HepG2 (cell line): ENCODE results near the gene DNAJB6. TPM values are rescaled to one million over a fixed set of nuclear protein-coding genes. Genes with fewer than 3 reads are reported as not detected.

Experiments
- ATAC-seq: fragments of 200-7000 bp; cut with Tn5 transposase; 3 replicates; pipeline ENCODE4 v1.9.1; 2020; ENCODE audit warnings: mild to moderate bottlenecking, moderate library complexity
- BruUV-seq: library from RNA; stranded (reverse); fragments of 400-500 nt; replicated peaks from 2 replicates; lab custom pipeline; 2021; lab: Mats Ljungman, UMichigan
- CTCF ChIA-PET: fragments of 300-600 bp; formaldehyde crosslinking; extraction: SDS; loops from one replicate; lab custom pipeline; 2021; ENCODE audit warnings: low total read pairs, inconsistent platforms, low intra/inter-chr PET ratio; lab: Yijun Ruan, JAX
- POLR2A ChIA-PET: fragments of 350-600 bp; sonication (Branson Sonifier 250); formaldehyde crosslinking; loops from one replicate; lab custom pipeline; 2020; ENCODE audit warnings: antibody characterized with exemption, inconsistent platforms; lab: Yijun Ruan, JAX
- DNase-seq: peaks from one replicate; pipeline ENCODE4 v3.0.0-alpha.2; 2015; ENCODE audit warnings: low spot score
- FAIRE-seq: peaks from 3 replicates; lab custom pipeline; 2011; peaks lifted over from hg19 to GRCh38; lab: Jason Lieb, UNC
- H2AFZ ChIP-seq: one replicate; pipeline ENCODE4 v1.6.1; 2011; ENCODE audit warnings: low read length, inconsistent platforms
- H3K27ac ChIP-seq: fragments of 300-600 bp; 3 replicates; pipeline ENCODE4 v1.8.0; 2011; ENCODE audit warnings: mixed run types, mild to moderate bottlenecking, mixed read lengths, low read length, inconsistent platforms; ENCODE audit not compliant: insufficient read depth; ENCODE audit errors: extremely low read length
- H3K27me3 ChIP-seq, 2 experiments: fragments of 200-600 bp in 1 of 2; 2 replicates in 1 of 2; 3 replicates in 1 of 2; pipeline versions ENCODE4 v1.6.0 to v1.8.0; 2011; ENCODE audit warnings: low read length in 2 of 2, mild to moderate bottlenecking in 2 of 2, moderate library complexity in 2 of 2, inconsistent platforms in 1 of 2; ENCODE audit not compliant: insufficient read depth in 2 of 2, control insufficient read depth in 1 of 2
- H3K36me3 ChIP-seq, 2 experiments: fragments of 200-600 bp in 1 of 2; replicated peaks in 1 of 2; 2 replicates in 1 of 2; 3 replicates in 1 of 2; pipeline versions ENCODE4 v1.5.1 to v1.8.0; 2011; ENCODE audit warnings: low read length in 2 of 2, inconsistent platforms in 1 of 2; ENCODE audit not compliant: insufficient read depth in 2 of 2, control insufficient read depth in 1 of 2
- H3K4me1 ChIP-seq: 2 replicates; pipeline ENCODE4 v1.5.1; 2012; ENCODE audit warnings: low read length, inconsistent platforms; ENCODE audit not compliant: insufficient read depth
- H3K4me2 ChIP-seq: 2 replicates; pipeline ENCODE4 v1.6.0; 2011; ENCODE audit warnings: low read depth, low read length, inconsistent platforms
- H3K4me3 ChIP-seq, 3 experiments: fragments of 200-600 bp in 1 of 3; sonication (generic), shearing (Covaris generic) in 1 of 3; replicated peaks in 1 of 3; 2 replicates each; pipeline ENCODE4 v1.5.1; 2011 to 2016; ENCODE audit warnings: low read length in 3 of 3, inconsistent platforms in 2 of 3, low read depth in 2 of 3, mild to moderate bottlenecking in 2 of 3, control low read depth in 1 of 3, mixed read lengths in 1 of 3; ENCODE audit not compliant: insufficient read depth in 1 of 3
- H3K79me2 ChIP-seq: one replicate; pipeline ENCODE4 v1.6.1; 2011; ENCODE audit warnings: low read length, inconsistent platforms; ENCODE audit not compliant: insufficient read depth
- H3K9ac ChIP-seq: 2 replicates; pipeline ENCODE4 v1.6.0; 2011; ENCODE audit warnings: mild to moderate bottlenecking, low read depth, low read length, inconsistent platforms; ENCODE audit not compliant: insufficient read depth
- H3K9me3 ChIP-seq: 2 replicates; pipeline ENCODE4 v1.5.1; 2012; ENCODE audit warnings: mild to moderate bottlenecking, low read length
- H4K20me1 ChIP-seq: 2 replicates; pipeline ENCODE4 v1.6.0; 2011; ENCODE audit warnings: inconsistent platforms, mild to moderate bottlenecking, low read length, moderate library complexity; ENCODE audit not compliant: insufficient read depth
- DPF2 ChIP-seq: sonication (generic); formaldehyde crosslinking; IDR thresholded peaks from 2 replicates; pipeline ENCODE4 v1.4.0; 2020; ENCODE audit warnings: mild to moderate bottlenecking, low read depth, missing genetic modification reagents, borderline replicate concordance
- HMG20A ChIP-seq: IDR thresholded peaks from 2 replicates; pipeline ENCODE4 v1.6.1; 2016; ENCODE audit warnings: borderline replicate concordance
- HOXA3 ChIP-seq: sonication (generic); formaldehyde crosslinking; IDR thresholded peaks from 2 replicates; pipeline ENCODE4 v1.5.0; 2020; ENCODE audit warnings: missing genetic modification reagents
- HOXA9 ChIP-seq: sonication (generic); formaldehyde crosslinking; IDR thresholded peaks from 2 replicates; pipeline ENCODE4 v1.8.1; 2022; ENCODE audit warnings: missing genetic modification reagents, mild to moderate bottlenecking, moderate library complexity, borderline replicate concordance
- MYC ChIP-seq: sonication (generic); formaldehyde crosslinking; IDR thresholded peaks from 2 replicates; pipeline ENCODE4 v1.9.0; 2021; ENCODE audit warnings: missing genetic modification reagents, borderline replicate concordance
- PCBP1 ChIP-seq: fragments of 200-400 bp; formaldehyde crosslinking; IDR thresholded peaks from 2 replicates; pipeline ENCODE4 v1.6.1; 2017; ENCODE audit warnings: mild to moderate bottlenecking, low read depth, low read length, borderline replicate concordance
- RORA ChIP-seq: sonication (generic); formaldehyde crosslinking; IDR thresholded peaks from 2 replicates; pipeline ENCODE4 v1.5.0; 2020; ENCODE audit warnings: mild to moderate bottlenecking, missing genetic modification reagents, moderate library complexity
- SIX1 ChIP-seq: sonication (generic); formaldehyde crosslinking; IDR thresholded peaks from 2 replicates; pipeline ENCODE4 v1.4.0; 2020; ENCODE audit warnings: missing genetic modification reagents, borderline replicate concordance
- SMC3 ChIP-seq: IDR thresholded peaks from 2 replicates; pipeline ENCODE4 v1.6.1; 2011; ENCODE audit warnings: low read length, improper control_type of control experiment
- SP5 ChIP-seq: IDR thresholded peaks from 2 replicates; pipeline ENCODE4 v1.6.1; 2016; ENCODE audit warnings: low read depth, borderline replicate concordance
- ZBTB26 ChIP-seq: IDR thresholded peaks from 2 replicates; pipeline ENCODE4 v1.6.1; 2016; ENCODE audit warnings: missing compliant biosample characterization, missing genetic modification reagents, borderline replicate concordance
- ZNF12 ChIP-seq: sonication (generic); formaldehyde crosslinking; IDR thresholded peaks from 2 replicates; pipeline ENCODE4 v1.5.0; 2020; ENCODE audit warnings: missing genetic modification reagents
- ZNF263 ChIP-seq: sonication (generic); formaldehyde crosslinking; IDR thresholded peaks from 2 replicates; pipeline ENCODE4 v1.4.0; 2020; ENCODE audit warnings: missing genetic modification reagents
- ZNF326 ChIP-seq: sonication (generic); formaldehyde crosslinking; IDR thresholded peaks from 2 replicates; pipeline ENCODE4 v1.4.0; 2020; ENCODE audit warnings: missing genetic modification reagents, borderline replicate concordance
- ZNF619 ChIP-seq: sonication (generic); formaldehyde crosslinking; IDR thresholded peaks from 2 replicates; pipeline ENCODE4 v1.4.0; 2020; ENCODE audit warnings: mild to moderate bottlenecking, missing genetic modification reagents
- ZNF790 ChIP-seq: sonication (generic); formaldehyde crosslinking; IDR thresholded peaks from 2 replicates; pipeline ENCODE4 v1.8.0; 2022; ENCODE audit warnings: missing genetic modification reagents, mild to moderate bottlenecking, borderline replicate concordance
- WGBS: methylation state at CpG from one replicate; pipeline ENCODE4 v1.1.6; 2017; ENCODE audit warnings: low lambda C conversion rate; 5-methylcytosine and 5-hydroxymethylcytosine counted together
- in situ Hi-C: cut with HindIII; loops from 2 replicates; pipeline ENCODE4 v1.10.0; 2017; ENCODE audit warnings: low pct_unique_long_range_greater_than_20kb; ENCODE audit not compliant: extremely low pct_ligation_motif_present
- intact Hi-C: fragments of 100-400 bp; cut with micrococcal nuclease; formaldehyde crosslinking; loops from one replicate; pipeline ENCODE4 v1.10.0; 2022; ENCODE audit not compliant: unreplicated experiment
- polyA plus RNA-seq, 8 experiments: library from polyadenylated mRNA; depleted of rRNA in 3 of 8; stranded (reverse) in 7 of 8; unstranded in 1 of 8; fragments of >200 nt; fragmentation: Illumina TruSeq in 4 of 8; extraction: Trizol in 4 of 8; gene quantifications; 2 replicates each; pipeline versions ENCODE4 v1.2.1 to v1.2.3, GENCODE V29; 2011 to 2016; ENCODE audit warnings: low read depth in 4 of 8, missing spikeins in 1 of 8, mixed read lengths in 1 of 8; ENCODE audit not compliant: insufficient read depth in 1 of 8
- total RNA-seq, 5 experiments: library from RNA; depleted of rRNA; stranded (reverse); fragments of >200 nt; fragmentation: Illumina TruSeq; extraction: Trizol; gene quantifications; 2 replicates each; pipeline ENCODE4 v1.2.3, GENCODE V29; 2016; ENCODE audit warnings: low read depth in 1 of 5
- TF ChIP-seq, protein P1 (sequence below): sonication (generic); formaldehyde crosslinking; conservative IDR thresholded peaks from 2 replicates; pipeline ENCODE4 v1.4.0; 2020; ENCODE audit warnings: missing genetic modification reagents
- TF ChIP-seq, protein P2 (sequence below), 2 experiments: sonication (generic) in 1 of 2; formaldehyde crosslinking in 1 of 2; IDR thresholded peaks; 2 replicates each; pipeline versions ENCODE4 v1.4.0 to v1.6.1; 2018 to 2020; ENCODE audit warnings: missing genetic modification reagents in 2 of 2, borderline replicate concordance in 1 of 2, low read depth in 1 of 2, mild to moderate bottlenecking in 1 of 2, missing biosample characterization in 1 of 2

DNAJB6 gene
- total and polyA plus RNA-seq, 2 of the 13 experiments (the other 11 are each of a cell fraction or from before 2014, with no cell fraction given) = 29.9 to 53.9 TPM

- no peak for TF ChIP-seq PCBP1
- no peak for TF ChIP-seq ZNF12 (CRISPR knock-in tag)
- no peak for TF ChIP-seq SMC3
- no peak for TF ChIP-seq HMG20A
Observed at GRCh38 chr7:157347217-157347904, 10.6 kb downstream of the DNAJB6 start (continued).

DNA sequence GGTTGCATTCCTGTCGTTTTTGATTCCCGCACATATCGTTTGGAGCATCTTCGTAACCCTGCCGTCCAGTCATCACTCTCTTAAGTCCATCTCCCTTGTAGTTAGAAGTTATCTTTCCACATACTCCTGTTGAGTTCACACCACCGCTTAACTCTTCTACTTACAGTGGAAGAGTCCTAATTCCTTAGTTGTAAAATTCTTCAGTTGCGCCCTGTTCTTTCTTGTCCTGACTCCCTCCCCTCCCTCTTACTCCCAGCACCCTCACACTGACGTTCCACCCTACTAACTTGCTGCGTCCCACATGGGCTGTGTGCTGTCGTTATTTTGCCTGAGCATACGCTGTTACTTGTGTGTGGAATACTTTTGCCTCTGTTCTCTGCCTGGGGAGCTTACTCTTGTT is 11.7 kb downstream of the DNAJB6 start:
- H4K20me1 ChIP-seq = peaks cover 66% of the 10 kb centered on the region
- H3K36me3 ChIP-seq = peaks cover 0 to 5% of the 10 kb centered on the region in 2 experiments; a peak in 2 of 5 replicates
- TF ChIP-seq ZNF619 = no peak
- no peak for TF ChIP-seq ZBTB26 (CRISPR knock-in tag)
- TF ChIP-seq ZNF263 = no peak
- no peak for TF ChIP-seq ZNF790 (CRISPR knock-in tag)
- TF ChIP-seq, protein P1, sequence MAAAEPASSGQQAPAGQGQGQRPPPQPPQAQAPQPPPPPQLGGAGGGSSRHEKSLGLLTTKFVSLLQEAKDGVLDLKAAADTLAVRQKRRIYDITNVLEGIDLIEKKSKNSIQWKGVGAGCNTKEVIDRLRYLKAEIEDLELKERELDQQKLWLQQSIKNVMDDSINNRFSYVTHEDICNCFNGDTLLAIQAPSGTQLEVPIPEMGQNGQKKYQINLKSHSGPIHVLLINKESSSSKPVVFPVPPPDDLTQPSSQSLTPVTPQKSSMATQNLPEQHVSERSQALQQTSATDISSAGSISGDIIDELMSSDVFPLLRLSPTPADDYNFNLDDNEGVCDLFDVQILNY (CRISPR knock-in tag) = no peak
- TF ChIP-seq RORA (CRISPR knock-in tag) = no peak
- TF ChIP-seq, protein P2, sequence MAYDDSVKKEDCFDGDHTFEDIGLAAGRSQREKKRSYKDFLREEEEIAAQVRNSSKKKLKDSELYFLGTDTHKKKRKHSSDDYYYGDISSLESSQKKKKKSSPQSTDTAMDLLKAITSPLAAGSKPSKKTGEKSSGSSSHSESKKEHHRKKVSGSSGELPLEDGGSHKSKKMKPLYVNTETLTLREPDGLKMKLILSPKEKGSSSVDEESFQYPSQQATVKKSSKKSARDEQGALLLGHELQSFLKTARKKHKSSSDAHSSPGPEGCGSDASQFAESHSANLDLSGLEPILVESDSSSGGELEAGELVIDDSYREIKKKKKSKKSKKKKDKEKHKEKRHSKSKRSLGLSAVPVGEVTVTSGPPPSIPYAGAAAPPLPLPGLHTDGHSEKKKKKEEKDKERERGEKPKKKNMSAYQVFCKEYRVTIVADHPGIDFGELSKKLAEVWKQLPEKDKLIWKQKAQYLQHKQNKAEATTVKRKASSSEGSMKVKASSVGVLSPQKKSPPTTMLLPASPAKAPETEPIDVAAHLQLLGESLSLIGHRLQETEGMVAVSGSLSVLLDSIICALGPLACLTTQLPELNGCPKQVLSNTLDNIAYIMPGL (CRISPR knock-in tag; IDR thresholded peaks at IDR 0.05; ENCODE audit: borderline replicate concordance in 1 of 2, low read depth in 1 of 2) = no peak
- TF ChIP-seq SP5 (CRISPR knock-in tag) = no peak
- TF ChIP-seq MYC = no peak
- no peak for TF ChIP-seq ZNF326 (CRISPR knock-in tag)
- no peak for TF ChIP-seq DPF2
- no peak for TF ChIP-seq SIX1 (CRISPR knock-in tag)
- no peak for TF ChIP-seq HOXA9
- TF ChIP-seq HOXA3 (CRISPR knock-in tag) = no peak

More for the DNA sequence above, 11.7 kb downstream of the DNAJB6 start:
- H3K27ac ChIP-seq = no peak overlapping the region
- BruUV-seq = no TSS peak
- H3K4me3 ChIP-seq = no peak overlapping the region
- intact Hi-C loops (no loop called here), in situ Hi-C loops (no loop called here)
- H3K4me2 ChIP-seq = no peak overlapping the region
- CTCF ChIA-PET = no interaction called here
- H3K4me1 ChIP-seq = peaks cover 4% of the 10 kb centered on the region; the same call in 1 of the 2 replicates
- H3K9me3 ChIP-seq = no peaks in the 10 kb centered on the region
- no peaks in the 10 kb centered on the region for H3K27me3 ChIP-seq
- peaks cover 94% of the 10 kb centered on the region for H3K79me2 ChIP-seq
- ATAC-seq (no peak), FAIRE-seq (no peak), DNase-seq (no peak)
- POLR2A ChIA-PET = no interaction called here
- WGBS = 96% methylated on average over 11 of the region's 11 CpGs
- H3K9ac ChIP-seq = no peak overlapping the region
- no peak overlapping the region for H2AFZ ChIP-seq
